DND-41 (cell line): ENCODE data around the gene CTPS2.

Experiments used
- CTCF ChIP-seq: IDR thresholded peaks from 2 replicates; pipeline ENCODE4 v1.5.1; 2012; ENCODE audit warnings: borderline replicate concordance, low read length, moderate library complexity, mild to moderate bottlenecking; ENCODE audit not compliant: poor library complexity, severe bottlenecking; ENCODE audit errors: extremely low read depth
- EZH2 ChIP-seq: IDR thresholded peaks from 3 replicates; pipeline ENCODE4 v1.6.1; 2012; ENCODE audit warnings: borderline replicate concordance, low read depth, mild to moderate bottlenecking, moderate library complexity, low read length, inconsistent platforms; ENCODE audit not compliant: severe bottlenecking

DNA sequence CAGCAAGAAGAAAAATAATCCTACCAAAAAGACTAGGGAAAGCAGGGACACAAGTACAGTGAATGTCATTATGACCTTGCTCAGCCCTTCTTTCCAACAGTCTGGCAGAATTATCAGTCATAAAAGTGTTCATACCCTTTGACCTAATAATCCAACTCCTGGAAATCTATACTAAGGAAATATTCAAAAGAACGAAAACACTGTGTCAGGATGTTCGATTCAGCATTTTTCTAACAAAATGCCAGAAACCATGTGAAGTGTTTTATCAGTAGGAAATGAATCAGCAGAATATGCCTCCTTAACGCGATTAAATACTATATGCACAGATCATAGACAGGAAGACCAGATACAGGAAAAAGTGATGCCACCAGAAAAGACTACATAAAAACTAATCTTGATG, 78.7 kb downstream of the CTPS2 start:
- TF ChIP-seq CTCF (no peak), EZH2 (no peak)
